ENCODE measurements around the gene TSPAN15.

TSPAN15 gene

DNA sequence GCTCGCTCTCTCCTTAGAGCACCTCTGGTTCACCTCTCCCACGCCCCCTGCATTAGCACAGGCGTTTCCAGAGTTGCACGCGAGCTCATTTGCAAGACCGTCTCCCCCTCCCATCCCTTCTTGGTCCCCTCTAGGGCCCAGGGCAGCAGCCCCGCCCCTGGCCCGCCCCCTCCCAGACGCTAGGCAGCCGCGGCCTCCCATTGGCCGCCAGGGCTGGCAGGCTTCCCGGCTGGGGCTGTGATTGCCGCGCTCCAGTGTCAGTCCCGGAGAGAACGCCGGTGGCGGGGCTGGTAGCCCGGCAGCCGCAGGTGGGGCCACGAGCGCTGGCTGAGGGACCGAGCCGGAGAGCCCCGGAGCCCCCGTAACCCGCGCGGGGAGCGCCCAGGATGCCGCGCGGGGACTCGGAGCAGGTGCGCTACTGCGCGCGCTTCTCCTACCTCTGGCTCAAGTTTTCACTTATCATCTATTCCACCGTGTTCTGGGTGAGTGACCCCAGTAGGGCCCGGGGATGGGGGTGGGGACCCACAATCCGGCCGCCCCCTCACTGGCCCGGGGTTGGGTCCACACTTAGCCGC, at the start of gene TSPAN15:
TSS of gene TSPAN15 (plus strand) at position 257 of the 575 bp plus-strand sequence. CDS start at position 387, 130 bp downstream.
- DNase-seq = peak; percentile 19 to 89

DNA sequence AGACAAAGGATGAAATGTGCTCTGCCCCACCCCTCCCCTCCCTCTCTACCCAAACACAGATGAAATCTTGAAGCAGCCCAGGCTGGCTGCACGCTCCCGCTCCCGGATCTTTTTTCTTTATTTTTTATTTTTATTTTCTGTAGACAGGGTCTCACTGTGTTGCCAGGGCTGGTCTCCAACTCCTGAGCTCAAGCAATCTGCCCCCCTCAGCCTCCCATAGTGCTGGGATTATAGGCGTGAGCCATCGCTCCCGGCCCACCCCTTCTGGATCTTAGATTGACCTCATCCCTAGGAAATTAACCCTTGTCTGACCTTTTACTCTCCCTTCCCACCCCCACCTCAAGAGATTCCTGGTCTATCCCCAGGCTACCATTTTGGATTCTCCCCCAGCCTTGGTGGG, 48.9 kb upstream of the TSPAN15 start:
- no peak for DNase-seq

DNA sequence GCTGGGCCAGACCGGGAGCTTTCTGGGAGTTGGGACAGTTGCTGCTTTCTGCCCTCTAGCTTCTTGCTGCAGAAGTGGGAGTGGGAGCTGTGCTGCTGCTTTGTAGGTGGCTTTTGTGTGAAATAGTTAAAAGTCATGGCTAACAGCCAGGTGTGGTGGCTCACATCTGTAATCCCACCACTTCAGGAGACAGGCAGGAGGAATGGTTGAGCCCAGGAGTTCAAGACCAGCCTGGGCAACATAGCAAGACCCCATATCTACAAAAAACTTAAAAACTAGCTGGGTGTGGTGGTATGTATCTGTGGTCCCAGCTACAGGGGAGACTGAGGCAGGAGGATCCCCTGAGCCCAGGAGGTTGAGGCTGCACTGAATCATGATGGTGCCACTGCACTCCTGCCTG, 48.2 kb upstream of the TSPAN15 start:
- DNase-seq = no peak

DNA sequence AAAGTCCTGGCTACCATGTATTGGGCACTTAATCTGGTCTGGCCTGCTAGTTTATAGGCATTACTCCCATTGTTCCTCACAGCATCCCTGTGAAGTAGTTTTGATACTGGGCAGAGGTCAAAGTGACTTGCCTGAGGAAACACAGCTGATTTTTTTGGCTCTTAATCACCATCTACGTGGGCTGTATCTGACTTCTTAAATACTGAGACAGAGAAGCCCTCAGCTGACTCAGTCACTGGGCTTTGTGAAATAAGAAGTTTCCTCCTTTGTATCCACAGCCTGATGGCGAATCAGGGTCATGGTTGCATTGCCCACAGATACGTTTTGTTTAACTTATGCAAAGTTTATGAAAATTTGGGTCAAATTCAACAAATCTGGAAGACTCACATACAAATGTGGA, 47.7 kb upstream of the TSPAN15 start:
- no peak for DNase-seq

DNA sequence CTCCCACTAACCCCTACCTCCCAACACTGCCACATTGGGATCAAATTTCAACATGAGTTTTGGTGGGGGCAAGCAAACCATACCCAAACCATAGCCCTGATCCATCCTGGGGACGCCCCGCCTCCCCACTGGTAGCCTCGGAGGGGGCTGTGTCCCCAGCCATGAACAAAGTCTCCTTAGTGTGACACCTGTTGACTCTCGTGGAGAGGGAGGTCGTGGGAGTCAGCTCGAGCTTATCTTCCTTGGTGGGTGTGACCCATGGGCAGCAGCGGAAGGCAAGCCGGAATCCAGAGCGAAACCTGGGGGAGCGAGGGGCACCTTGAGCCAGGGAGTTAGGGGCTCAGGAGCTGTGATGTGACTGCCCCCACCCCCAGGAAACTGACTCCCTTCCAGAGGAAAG, 46.5 kb upstream of the TSPAN15 start:
- DNase-seq = no peak

DNA sequence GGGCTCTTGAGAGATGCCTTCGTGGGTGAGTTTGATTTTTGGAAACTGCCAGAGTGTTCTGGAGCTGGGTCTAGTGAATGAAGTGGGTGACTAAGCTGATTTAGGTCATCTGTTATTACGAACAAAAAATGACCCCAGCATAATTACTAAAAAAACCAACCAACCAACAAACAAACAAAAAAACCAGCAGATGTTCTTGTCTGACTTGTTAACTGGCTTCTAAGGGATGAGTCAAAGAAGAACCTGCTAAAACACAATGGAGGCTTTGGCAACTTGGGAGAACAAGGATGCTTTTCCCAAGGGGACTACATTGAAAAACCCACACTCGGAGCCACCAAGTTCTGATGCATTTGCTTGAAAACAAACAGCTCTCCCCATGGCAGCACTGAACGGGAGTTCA, 46.0 kb upstream of the TSPAN15 start:
- no peak for DNase-seq

DNA sequence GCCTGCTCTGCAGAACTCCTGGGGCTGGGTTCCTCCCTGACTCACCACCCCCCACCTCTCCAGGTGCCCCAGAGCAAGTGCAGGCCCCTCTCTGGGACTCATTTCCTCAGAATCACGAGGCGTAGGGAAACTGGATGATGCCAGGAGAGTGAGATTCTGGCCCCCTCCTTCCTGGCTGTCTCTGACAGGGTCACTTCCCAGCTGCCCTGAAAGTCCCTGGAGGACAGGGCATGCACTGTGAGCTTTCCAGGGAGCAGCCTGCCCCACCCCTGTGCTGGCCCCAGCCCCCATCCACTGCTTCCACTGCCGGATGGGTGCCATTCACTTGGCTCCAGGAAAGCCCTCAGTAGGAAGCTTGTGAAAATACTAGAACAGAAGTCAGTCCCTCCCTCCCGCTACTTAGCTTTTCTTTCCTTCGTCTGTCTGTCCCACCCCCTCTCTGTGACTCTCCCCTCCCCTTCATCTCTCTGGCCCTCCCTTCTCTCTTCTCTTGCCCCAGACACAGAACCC, 44.9 kb upstream of the TSPAN15 start:
- no peak for DNase-seq

DNA sequence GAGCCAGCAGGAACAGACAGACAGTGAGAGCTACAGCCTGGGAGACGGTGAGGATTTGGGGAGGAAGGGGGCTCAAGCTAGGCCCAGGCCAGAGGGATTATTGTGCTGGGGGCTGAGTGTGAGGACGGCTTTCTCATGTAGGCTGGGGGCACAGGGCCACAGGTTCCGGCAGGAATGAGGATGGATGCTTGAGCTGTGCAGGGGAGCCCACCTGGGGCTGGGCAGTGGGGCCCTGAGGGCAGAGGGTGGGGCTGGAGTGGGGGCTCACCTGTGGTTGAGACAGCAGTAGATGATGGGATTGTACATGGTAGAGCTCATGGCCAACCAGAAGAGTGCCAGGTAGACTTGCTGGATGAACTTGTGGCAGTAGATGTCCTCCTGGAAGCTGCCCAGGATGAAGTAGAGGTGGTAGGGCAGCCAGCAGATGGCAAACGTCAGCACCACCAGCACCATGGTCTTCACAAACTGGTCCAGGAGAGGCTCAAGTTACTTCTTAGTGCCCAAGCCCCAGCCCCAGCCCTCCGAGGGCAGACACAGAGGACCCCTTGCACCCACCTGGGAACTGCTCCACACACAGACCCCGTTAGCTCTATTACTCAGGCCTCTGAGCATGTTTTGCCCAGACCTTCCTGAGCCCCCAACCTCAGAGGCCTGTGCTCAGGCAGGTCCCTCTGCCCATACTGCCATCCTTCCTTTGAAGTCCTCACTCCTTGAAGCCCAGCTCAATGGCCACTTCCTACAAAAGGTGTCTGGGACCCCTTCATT, 44.3 kb upstream of the TSPAN15 start:
- no peak for DNase-seq

DNA sequence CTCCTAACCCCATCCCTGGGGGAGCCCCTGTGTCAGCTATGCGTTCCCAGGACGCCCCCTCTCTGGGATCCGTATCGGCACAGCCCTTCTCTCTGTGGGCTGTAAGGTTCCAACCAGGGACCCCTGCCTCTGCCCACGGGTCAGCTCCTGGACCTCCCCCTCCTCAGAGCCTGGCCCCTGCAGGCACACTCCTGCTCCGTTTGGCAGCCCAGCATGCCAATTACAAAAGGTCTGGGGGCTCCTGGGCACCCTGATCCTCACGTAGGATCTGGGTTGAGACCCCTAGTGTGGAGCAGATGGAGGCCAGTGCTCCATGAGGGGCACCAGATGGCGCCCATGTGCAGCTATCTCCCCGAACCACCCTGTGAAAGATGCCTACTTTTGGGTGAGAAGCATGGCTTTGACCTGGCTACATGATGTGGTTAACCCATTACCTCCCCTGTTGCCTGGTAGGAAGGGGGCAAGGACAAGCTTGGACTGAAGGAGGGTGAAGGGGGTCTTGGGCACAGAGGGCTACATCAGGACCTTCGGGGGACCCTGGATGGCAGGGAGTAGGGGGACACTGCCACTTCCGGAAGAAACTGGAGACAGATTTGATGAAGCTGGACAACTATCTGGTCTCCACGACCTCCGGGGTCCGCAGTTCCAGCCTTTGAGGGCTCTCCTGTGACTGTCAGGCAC, 43.5 kb upstream of the TSPAN15 start:
- peak in 1 of 2 experiments; percentile 27 for DNase-seq

DNA sequence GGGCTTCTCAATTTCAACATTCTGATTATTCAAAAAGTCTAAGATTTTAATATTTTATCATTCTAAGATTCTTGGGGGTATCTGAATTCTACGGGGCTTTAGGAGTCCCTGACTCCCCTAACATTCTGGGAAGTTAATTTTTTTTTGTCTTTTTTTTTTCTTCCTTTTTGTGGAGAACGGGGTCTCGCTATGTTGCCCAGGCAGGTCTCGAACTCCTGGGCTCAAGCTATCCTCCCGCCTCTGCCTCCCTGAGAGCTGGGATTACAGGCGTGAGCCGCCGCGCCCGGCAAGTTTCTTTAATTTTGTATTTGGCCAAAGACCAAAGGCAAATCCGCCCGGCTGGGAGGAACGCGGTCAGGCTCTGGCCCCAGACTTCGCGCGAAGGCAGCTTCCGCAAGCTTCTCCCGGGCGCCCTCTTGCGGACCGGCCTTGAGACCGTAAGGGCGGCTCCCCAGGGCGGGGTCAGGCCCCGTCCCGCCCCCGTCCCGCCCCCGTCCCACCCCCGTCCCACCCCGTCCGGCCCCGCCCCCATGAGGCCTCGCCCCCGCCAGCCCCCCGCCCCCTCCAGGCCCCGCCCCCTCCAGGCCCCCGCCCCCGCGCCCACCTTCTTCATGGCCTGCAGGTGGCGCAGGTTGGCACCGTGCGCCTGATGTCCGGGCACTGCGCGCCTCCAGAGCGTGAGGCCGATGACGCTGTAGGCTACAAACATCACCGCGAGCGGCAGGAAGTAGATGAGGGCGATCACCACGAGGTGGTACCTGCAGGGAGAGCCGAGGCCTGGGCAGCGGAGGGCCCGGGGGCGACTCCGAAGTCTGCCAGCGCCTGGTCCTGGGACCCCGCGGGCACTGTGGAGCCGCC, 42.7 kb upstream of the TSPAN15 start:
- peak; percentile 66 to 93 for DNase-seq

DNA sequence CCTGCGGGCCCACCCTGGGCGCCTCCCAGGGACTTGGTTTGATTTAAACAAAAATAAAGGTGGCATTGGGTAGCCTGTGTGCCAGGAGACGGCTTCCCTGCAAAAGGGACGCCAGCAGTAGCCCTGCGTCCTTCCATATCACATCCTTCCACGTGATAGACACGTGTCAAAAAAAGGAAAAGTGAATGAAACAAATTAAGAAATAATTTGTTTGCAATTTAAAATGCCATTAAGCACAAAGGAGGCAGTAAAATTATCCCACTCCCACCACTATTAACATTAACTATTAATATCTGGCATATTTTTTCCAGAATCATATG, 42.1 kb upstream of the TSPAN15 start:
- DNase-seq = no peak

DNA sequence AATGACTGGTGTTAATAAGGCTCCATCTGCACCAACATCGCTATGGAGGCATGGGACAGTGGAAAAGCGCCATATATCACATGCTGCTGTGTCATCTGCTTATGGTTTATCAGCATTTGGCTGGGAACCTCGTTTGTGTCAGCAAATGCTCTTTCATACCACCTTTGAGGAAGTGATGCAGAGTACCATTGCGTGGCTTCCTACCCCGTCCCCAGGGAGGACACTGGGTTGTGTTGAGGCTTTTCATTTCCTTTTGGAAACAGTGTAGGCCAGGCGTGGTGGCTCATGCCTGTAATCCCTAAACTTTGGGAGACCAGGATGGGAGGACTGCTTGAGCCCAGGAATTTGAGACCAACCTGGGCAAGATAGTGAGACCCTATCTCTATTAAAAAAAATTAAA, 41.3 kb upstream of the TSPAN15 start:
- DNase-seq = no peak

DNA sequence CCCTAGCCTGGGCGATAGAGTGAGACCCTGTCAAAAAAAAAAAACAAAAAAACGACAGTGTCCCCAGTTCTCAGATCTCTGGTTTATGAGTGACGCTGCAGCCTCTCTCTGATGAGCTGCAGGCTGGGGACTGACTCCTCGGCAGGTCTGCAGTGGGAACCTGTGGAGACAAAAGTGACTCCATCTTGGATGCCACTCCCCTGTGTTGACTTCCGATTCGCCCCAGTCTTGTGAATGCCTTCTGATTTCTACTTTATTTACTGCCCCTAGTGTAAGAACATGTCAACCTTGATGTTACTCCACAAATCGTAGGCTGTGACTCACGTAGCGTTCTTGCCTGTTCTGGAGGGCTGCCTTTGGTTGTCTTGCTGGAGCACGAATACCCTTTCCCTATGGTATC, 40.8 kb upstream of the TSPAN15 start:
- DNase-seq = no peak

DNA sequence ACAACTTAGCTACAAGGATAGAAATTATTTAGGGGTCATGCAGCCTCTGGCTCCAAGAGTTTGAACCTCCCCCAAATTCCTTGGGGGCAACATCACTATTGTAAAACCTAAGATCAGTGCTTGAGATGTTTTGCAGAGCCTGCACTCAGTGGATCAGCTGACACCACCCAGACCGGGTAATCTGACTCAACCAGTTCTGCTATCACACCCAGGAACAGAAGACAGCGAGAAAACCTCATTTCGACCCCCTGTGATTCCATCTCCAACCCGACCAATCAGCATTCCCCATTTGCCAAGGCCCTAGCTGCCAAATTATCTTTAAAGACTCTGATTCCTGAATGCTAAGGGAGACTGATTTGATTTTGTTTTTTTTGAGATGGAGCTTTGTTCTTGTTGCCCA, 39.8 kb upstream of the TSPAN15 start:
- no peak for DNase-seq

DNA sequence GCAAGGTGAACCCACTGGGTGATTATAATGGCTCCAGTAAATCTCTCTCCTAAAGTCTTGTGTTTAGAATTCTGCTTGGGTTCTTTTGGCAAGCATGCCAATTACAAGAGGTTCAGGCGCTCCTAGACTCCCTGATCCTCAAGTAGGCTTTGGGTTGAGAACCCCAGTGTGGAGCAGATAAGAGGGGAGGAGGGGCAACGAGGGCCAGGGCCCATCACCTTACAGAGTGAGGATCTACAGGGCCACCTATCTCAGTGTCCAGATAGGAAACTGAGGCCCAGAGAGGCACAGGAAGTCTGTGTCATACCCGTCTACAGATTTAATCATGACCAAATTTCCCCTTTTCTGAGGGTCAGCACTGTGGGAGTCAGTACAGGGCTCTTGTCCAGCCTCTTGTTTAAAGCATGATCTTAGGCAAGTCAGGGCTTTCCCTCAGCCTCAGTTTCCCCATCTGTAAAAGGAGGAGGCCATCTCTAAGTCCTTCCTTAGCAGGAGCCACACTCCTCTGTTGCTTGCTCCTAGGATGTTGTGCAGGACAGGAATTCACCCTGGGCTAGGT, 39.0 kb upstream of the TSPAN15 start:
- no peak for DNase-seq

DNA sequence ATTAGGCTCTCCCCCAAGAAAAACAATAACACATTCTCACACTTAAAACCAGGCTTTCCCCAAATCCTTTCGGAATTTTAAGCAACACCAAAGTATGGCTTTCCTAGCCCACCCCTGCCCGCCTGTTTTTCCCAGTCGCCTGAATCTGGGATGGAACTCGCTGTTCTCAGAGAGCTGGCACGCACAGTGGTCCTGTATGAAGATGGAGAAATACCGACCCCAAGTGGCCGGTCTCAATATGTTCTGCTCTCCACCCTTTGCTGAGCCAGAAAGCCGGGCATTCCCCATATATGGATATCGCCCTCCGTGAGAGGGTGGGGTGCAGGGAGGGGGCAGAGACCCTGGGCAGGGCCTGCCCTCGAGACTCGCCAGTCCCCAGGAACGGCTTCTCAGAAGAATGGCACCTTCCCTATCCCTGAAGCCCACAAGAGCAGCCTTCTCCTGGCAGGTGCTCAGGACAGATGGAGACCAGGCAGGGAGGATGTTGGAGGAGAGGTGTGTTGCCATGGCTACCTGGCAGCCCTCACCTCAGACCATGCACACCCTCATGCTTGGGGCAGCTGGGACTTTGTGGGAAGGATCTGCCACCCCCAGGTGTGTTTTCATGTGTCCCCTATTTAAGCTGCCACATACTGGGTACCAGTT, 37.9 kb upstream of the TSPAN15 start:
- DNase-seq = peak; percentile 45 to 64

DNA sequence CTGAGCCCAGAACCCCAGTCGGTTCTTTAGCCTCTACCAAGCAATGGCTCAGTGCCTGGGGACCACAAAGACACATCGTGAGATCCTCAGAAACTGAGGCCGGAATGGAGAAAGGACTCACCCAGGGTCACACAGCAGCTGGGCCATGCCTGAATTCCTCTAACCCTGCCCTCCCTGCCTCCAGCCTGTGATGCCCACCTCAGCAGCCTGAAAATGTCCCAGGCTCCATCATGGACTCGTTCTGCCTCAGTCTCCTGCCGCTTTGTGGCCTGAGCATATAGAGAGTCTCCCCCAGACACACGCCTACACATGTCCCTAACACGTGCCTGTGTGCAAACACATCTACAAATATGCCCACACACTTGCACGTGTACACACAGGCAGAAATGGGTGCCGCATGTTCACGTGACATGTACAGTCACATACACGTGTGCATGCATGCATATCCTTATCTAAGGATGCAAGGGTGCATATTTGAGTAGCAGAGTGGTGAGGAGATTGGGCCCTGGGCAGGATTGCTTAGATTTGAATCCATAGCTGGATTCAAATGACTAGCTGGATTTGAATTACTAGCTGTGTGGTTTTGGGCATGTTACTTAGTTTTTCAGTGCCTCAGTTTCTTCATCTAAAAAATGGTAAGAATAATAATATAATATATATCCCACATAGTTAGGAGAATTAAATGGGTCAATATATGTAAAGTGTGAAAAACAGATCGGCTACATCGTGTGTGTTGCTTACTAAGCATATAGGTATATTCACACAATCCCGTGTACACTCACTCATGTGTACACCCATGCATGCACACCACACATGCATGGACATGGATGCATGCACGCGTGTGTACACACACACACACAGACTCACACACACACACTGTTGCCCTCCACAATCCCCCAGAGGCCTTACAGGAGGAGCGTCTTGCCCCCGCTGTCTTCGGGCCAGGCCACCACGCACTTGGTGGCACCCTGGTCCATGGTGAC, 36.9 kb upstream of the TSPAN15 start:
- DNase-seq = no peak

DNA sequence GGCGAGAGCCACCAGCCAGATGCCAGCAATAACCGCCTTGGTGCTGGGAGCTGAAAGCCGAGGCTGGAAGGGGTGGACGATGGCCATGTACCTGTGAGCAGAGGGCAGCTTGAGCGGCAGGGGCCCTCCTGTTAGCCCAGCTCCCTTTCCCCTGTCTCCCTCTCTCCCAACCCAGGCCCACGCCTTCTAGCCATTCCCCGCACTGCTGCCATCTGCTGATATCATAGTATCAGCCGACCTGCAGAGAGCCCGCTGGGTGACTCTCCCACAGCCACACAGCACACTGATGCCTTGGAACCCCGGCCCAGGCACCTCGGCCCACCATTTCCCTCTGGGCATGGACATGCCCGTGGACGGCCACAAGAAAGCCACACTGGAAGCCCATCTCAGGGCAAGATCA, 36.2 kb upstream of the TSPAN15 start:
- no peak for DNase-seq

DNA sequence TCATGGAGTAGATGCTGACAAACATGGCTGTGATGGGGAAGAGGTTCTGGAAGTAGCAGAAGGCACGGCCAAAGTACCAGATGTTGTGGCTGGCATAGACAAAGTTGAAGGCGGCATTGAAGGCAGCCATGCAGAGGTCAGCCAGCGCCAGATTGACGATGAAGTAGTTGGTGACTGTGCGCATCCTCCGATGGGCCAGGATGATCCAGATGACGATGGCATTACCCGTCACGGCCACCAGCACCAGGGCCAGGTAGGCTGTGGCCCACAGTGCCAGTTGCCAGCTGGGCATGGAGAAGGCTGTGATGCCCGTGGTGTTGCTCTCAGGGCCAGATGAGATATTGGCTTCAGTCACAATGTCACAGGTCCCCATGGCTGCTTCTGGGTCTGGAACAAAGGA, 35.3 kb upstream of the TSPAN15 start:
- DNase-seq = peak in 1 of 2 experiments; percentile 64

DNA sequence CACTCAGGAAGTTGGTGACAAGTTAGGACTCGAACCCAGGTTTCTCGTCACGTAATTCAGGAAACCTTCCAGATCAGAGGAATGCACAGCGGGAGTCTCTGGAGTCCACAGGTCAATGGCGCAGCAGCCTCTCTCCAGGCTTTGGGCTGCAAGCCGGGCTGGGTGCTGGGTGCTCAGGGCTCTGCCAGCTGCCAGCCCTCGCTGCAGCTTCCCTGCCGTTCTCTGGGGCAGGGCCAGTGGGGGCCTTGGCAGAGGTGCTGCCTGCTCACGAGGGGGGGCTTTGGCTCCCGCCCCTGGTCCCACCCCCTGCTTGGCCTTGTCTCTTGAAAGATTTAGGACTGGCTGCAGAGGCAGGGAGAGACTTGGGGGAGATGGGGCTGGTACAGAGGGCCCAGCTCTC, 34.6 kb upstream of the TSPAN15 start, which contains the start of gene TACR2:
TSS of gene TACR2 (minus strand) at position 224 of the 400 bp plus-strand sequence. CDS start 595 bp downstream, outside the sequence.
- peak; percentile 24 to 76 for DNase-seq

DNA sequence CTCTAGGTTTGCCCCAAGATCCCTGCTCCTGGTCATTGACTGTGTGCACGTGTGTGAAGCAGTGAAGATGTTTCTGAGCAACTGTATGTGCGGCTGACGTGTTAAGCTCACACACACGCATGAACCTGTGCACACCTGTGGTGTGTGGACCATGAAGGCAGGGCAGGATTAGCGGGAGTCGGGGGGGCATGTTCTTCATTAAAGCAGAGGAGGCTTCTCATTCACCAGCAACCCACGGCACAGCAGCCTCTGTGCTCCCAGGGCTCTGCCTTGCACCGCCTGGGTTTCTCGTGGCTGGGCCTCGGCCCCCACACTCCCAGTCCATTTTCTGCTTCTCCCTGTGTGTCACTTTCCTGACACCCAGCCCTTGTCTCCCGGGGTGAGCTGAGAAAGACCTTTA, 33.7 kb upstream of the TSPAN15 start:
- DNase-seq = no peak
